Stimulated activated CD8-positive, alpha-beta memory T cell treated with anti-CD3 and anti-CD28 coated beads, Interleukin-4, amount 100 ng/mL, for 4 hours (primary cell): ENCODE measurements around the gene KRT80.

Experiments used
- DNase-seq, 2 donors: peaks; one replicate each; pipeline ENCODE4 v3.0.0-alpha.2; 2020; ENCODE audit warnings: low read depth in 2 of 2, low spot score in 1 of 2

Gene KRT80

GRCh38 chr12:52156757-52157565, 34.9 kb downstream of the KRT80 start:
- peak; percentile 26 to 59 for DNase-seq

- DNase-seq, result no peak
These were observed 35.5 kb downstream of the KRT80 start for GRCh38 chr12:52156311-52156710.

- no peak for DNase-seq
These were observed 36.6 kb downstream of the KRT80 start for GRCh38 chr12:52155048-52155868.

GRCh38 chr12:52152905-52153317, 38.9 kb downstream of the KRT80 start:
- no peak for DNase-seq

- peak; percentile 21 to 40 for DNase-seq
These were observed 39.7 kb downstream of the KRT80 start for GRCh38 chr12:52151837-52152783.

- DNase-seq, result no peak
These were observed 40.5 kb downstream of the KRT80 start for GRCh38 chr12:52151153-52151836.

- DNase-seq, result no peak
These were observed 42.1 kb downstream of the KRT80 start for GRCh38 chr12:52149651-52150241.

GRCh38 chr12:52149182-52149641, 42.6 kb downstream of the KRT80 start:
- no peak for DNase-seq

GRCh38 chr12:52148464-52149181, 43.2 kb downstream of the KRT80 start:
- no peak for DNase-seq

- DNase-seq, result no peak
These were observed 43.8 kb downstream of the KRT80 start for GRCh38 chr12:52147964-52148463.

GRCh38 chr12:52147367-52147963, 44.3 kb downstream of the KRT80 start:
- DNase-seq, result no peak

- DNase-seq, result no peak
These were observed 44.9 kb downstream of the KRT80 start for GRCh38 chr12:52146822-52147366.

- DNase-seq, result no peak
These were observed 45.6 kb downstream of the KRT80 start for GRCh38 chr12:52146089-52146821.

GRCh38 chr12:52145228-52146088, 46.4 kb downstream of the KRT80 start:
- DNase-seq, result no peak

GRCh38 chr12:52144512-52145227, 47.1 kb downstream of the KRT80 start:
- DNase-seq, result no peak

GRCh38 chr12:52142431-52142830, 49.4 kb downstream of the KRT80 start:
- no peak for DNase-seq
